ENCODE data around the gene ZNF479.
"Not testable (repeated sequence)": the region's sequence is repeated elsewhere in the genome, so short reads cannot be mapped to it uniquely, and the experiment has no call there.

Gene ZNF479

GRCh38 chr7:57165285-57165899, 33.2 kb upstream of the ZNF479 start:
- H3K27me3 ChIP-seq (ENCODE audit: control insufficient read depth, low read length) = no peaks in the 10 kb centered on the region

DNA sequence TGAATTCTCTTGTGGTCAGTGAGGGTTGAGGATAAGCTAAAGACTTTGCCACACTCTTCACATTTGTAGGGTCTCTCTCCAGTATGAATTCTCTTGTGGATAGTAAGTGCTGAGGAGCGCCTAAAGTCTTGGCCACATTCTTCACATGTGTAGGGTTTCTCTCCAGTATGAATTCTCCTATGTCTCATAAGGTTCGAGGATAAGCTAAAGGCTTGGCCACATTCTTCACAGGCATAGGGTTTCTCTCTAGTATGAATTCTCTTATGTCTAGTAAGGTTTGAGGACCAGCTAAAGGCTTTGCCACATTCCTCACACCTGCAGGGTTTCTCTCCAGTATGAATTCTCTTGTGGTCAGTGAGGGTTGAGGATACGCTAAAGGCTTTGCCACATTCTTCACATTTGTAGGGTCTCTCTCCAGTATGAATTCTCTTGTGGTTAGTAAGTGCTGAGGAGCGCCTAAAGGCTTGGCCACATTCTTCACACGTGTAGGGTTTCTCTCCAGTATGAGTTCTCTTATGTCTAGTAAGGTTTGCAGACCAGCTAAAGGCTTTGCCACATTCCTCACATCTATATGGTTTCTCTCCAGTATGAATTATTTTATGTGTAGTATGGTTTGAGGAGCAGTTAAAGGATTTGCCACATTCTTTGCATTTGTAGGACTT, 12.0 kb downstream of the ZNF479 start:
- H3F3A ChIP-seq (ENCODE audit: control insufficient read depth, insufficient read depth); H4K20me1 ChIP-seq (ENCODE audit: control insufficient read depth, insufficient read depth, low read depth, low read length); H3K27ac ChIP-seq (ENCODE audit: low read depth, low read length); H3K36me3 ChIP-seq (ENCODE audit: control insufficient read depth, low read length); H3K27me3 ChIP-seq (ENCODE audit: control insufficient read depth, low read length); H3K4me2 ChIP-seq (ENCODE audit: low read length); H3K4me3 ChIP-seq (ENCODE audit: low read length); H3K79me2 ChIP-seq (ENCODE audit: control insufficient read depth, low read length); H3K9me3 ChIP-seq (ENCODE audit: control insufficient read depth, insufficient read depth, low read length); H3K4me1 ChIP-seq (ENCODE audit: control insufficient read depth, low read length); H3K9me2 ChIP-seq (replicated peaks; ENCODE audit: control insufficient read depth, low read length): not testable (repeated sequence)

More at GRCh38 chr7:57165285-57165899, 33.2 kb upstream of the ZNF479 start:
- H3K4me2 ChIP-seq (ENCODE audit: low read length) = no peak overlapping the region
- H3K36me3 ChIP-seq (ENCODE audit: control insufficient read depth, low read length) = no peaks in the 10 kb centered on the region
- no peak for TF ChIP-seq EZH2phosphoT487 (IDR thresholded peaks at IDR 0.05; ENCODE audit: borderline replicate concordance, low read length)
- TF ChIP-seq CTCF (IDR thresholded peaks at IDR 0.05; ENCODE audit: low read depth, low read length, poor library complexity, severe bottlenecking) = no peak
- H3K79me2 ChIP-seq (ENCODE audit: control insufficient read depth, low read length) = no peaks in the 10 kb centered on the region
- H3F3A ChIP-seq (ENCODE audit: control insufficient read depth, insufficient read depth) = no peaks in the 10 kb centered on the region
- H3K4me1 ChIP-seq (ENCODE audit: control insufficient read depth, low read length) = no peaks in the 10 kb centered on the region
- no peak overlapping the region for H3K27ac ChIP-seq (ENCODE audit: low read depth, low read length)
- peaks cover 31% of the 10 kb centered on the region for H3K9me3 ChIP-seq (ENCODE audit: control insufficient read depth, insufficient read depth, low read length)
- no peaks in the 10 kb centered on the region for H4K20me1 ChIP-seq (ENCODE audit: control insufficient read depth, insufficient read depth, low read depth, low read length)
- H3K9me2 ChIP-seq (replicated peaks; ENCODE audit: control insufficient read depth, low read length) = no peaks in the 10 kb centered on the region
- no peak overlapping the region for H3K4me3 ChIP-seq (ENCODE audit: low read length)
